Measurements from ENCODE around the gene SNRPE. TPM values are rescaled to one million over a fixed set of nuclear protein-coding genes. Genes with fewer than 3 reads are reported as not detected.

SNRPE gene
- total RNA-seq, 2 donors from 2014 or later = 273 to 498 TPM

DNA sequence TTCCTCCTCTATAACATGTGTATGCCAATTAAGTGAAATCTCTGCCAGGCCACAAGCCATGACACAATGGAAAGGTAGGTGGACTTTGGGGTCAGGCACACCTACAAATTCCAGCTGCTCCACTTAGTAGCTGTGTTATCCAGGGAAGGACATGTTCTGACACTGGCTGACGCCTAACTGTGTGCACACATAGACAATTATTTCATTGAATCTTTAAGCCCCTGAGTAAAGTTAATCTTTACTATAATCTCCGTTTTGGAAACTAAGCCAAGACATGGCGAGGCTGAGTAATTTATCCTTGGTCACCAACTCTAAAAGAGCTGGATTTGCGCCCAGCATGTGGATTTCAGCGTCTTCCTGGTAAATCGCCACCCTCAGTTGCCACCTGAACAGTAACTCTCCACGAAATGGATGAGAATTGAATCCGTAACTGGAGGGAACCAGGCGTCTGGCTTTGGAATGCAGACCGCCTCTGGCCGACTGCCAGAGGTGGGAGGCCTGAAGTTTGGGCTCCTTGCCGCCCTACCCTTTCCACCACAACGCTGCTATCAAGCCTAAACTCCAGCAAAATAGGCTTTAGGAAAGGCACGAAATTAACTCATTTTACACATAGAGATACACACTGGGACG, 888 bp upstream of the SNRPE start:
- no peaks in the 10 kb centered on the region for H3K27me3 ChIP-seq (ENCODE audit: control insufficient read depth, insufficient read depth, low read length, poor library complexity, severe bottlenecking)
- Mint-ChIP-seq H3K4me1 (peaks cover 7% of the 10 kb centered on the region), H3K9me3 (no peaks in the 10 kb centered on the region), H3K27me3 (ENCODE audit: insufficient read depth) (no peaks in the 10 kb centered on the region), H3K4me3 (peak overlapping the region; percentile 100), H3K27ac (peak overlapping the region; percentile 75), H3K36me3 (ENCODE audit: low read depth) (peaks cover 28% of the 10 kb centered on the region)
- H3K9ac ChIP-seq (ENCODE audit: extremely low read depth, low read length, poor library complexity, severe bottlenecking) = no peak overlapping the region
- peak overlapping the region; percentile 21 for H3K27ac ChIP-seq (ENCODE audit: low read depth, low read length)
- no peaks in the 10 kb centered on the region for H3K4me1 ChIP-seq (ENCODE audit: control insufficient read depth, insufficient read depth, low read length)
- WGBS, 2 experiments (ENCODE audit: insufficient coverage in 1 of 2, insufficient read length in 1 of 2) = 89 to 94% methylated on average over 14 to 15 of the region's 15 CpGs
- H3K4me3 ChIP-seq (ENCODE audit: low read length) = no peak overlapping the region
- TF ChIP-seq, protein P1, sequence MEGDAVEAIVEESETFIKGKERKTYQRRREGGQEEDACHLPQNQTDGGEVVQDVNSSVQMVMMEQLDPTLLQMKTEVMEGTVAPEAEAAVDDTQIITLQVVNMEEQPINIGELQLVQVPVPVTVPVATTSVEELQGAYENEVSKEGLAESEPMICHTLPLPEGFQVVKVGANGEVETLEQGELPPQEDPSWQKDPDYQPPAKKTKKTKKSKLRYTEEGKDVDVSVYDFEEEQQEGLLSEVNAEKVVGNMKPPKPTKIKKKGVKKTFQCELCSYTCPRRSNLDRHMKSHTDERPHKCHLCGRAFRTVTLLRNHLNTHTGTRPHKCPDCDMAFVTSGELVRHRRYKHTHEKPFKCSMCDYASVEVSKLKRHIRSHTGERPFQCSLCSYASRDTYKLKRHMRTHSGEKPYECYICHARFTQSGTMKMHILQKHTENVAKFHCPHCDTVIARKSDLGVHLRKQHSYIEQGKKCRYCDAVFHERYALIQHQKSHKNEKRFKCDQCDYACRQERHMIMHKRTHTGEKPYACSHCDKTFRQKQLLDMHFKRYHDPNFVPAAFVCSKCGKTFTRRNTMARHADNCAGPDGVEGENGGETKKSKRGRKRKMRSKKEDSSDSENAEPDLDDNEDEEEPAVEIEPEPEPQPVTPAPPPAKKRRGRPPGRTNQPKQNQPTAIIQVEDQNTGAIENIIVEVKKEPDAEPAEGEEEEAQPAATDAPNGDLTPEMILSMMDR (conservative IDR thresholded peaks at IDR 0.05) = no peak
- H3K36me3 ChIP-seq (ENCODE audit: control insufficient read depth, insufficient read depth, low read length) = peaks cover 35% of the 10 kb centered on the region
- no peaks in the 10 kb centered on the region for H3K9me3 ChIP-seq (ENCODE audit: control insufficient read depth, low read length)
- no peak for DNase-seq

DNA sequence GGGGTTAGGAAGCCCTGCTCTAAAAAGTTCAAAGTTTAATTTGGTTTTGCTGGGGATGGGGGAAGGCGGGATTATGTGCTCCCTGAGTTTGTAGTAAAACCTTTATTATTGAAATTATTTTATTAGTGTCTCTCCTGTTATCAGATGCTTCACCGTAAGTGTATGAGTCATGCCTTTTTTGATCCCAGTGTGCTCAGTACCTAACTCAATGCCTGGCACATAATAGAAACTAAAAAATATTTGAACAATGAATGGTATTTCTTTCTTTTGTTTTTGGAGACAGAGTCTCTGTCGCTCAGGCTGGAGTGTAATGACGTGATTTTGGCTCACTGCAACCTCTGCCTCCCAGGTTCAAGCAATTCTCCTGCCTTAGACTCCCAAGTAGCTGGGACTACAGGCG, 6.4 kb downstream of the SNRPE start:
- peaks cover 62% of the 10 kb centered on the region for H3K36me3 Mint-ChIP-seq (ENCODE audit: low read depth)

GRCh38 chr1:203870245-203870644, 8.8 kb downstream of the SNRPE start:
- no peaks in the 10 kb centered on the region for H3K4me1 ChIP-seq (ENCODE audit: control insufficient read depth, insufficient read depth, low read length)
- H3K4me3 ChIP-seq (ENCODE audit: low read length) = no peak overlapping the region
- H3K9me3 ChIP-seq (ENCODE audit: control insufficient read depth, low read length) = no peaks in the 10 kb centered on the region
- Mint-ChIP-seq H3K9me3 (no peaks in the 10 kb centered on the region), H3K27ac (no peak overlapping the region), H3K4me3 (no peak overlapping the region), H3K27me3 (ENCODE audit: insufficient read depth) (no peaks in the 10 kb centered on the region), H3K36me3 (ENCODE audit: low read depth) (peaks cover 55% of the 10 kb centered on the region), H3K4me1 (peaks cover 6% of the 10 kb centered on the region)
- DNase-seq = no peak
- peaks cover 54% of the 10 kb centered on the region for H3K36me3 ChIP-seq (ENCODE audit: control insufficient read depth, insufficient read depth, low read length)
- no peak overlapping the region for H3K9ac ChIP-seq (ENCODE audit: extremely low read depth, low read length, poor library complexity, severe bottlenecking)
- TF ChIP-seq, protein P1 (conservative IDR thresholded peaks at IDR 0.05) = no peak
- WGBS, 2 experiments (ENCODE audit: insufficient coverage in 1 of 2, insufficient read length in 1 of 2) = 92 to 95% methylated on average over 1 of the region's 1 CpG
- no peaks in the 10 kb centered on the region for H3K27me3 ChIP-seq (ENCODE audit: control insufficient read depth, insufficient read depth, low read length, poor library complexity, severe bottlenecking)
- H3K27ac ChIP-seq (ENCODE audit: low read depth, low read length) = no peak overlapping the region

More for the DNA sequence above, 6.4 kb downstream of the SNRPE start:
- no peak overlapping the region for H3K4me3 ChIP-seq (ENCODE audit: low read length)
- no peaks in the 10 kb centered on the region for H3K9me3 Mint-ChIP-seq
- H3K9ac ChIP-seq (ENCODE audit: extremely low read depth, low read length, poor library complexity, severe bottlenecking) = no peak overlapping the region
- no peak for DNase-seq
- H3K36me3 ChIP-seq (ENCODE audit: control insufficient read depth, insufficient read depth, low read length) = peaks cover 65% of the 10 kb centered on the region
- TF ChIP-seq, protein P1 (conservative IDR thresholded peaks at IDR 0.05) = no peak
- H3K27ac Mint-ChIP-seq = no peak overlapping the region
- 81 to 100% methylated on average over 1 to 5 of the region's 5 CpGs for WGBS, 2 experiments (ENCODE audit: insufficient coverage in 1 of 2, insufficient read length in 1 of 2)
- no peak overlapping the region for H3K4me3 Mint-ChIP-seq
- no peaks in the 10 kb centered on the region for H3K27me3 Mint-ChIP-seq (ENCODE audit: insufficient read depth)
- no peaks in the 10 kb centered on the region for H3K4me1 ChIP-seq (ENCODE audit: control insufficient read depth, insufficient read depth, low read length)
- no peaks in the 10 kb centered on the region for H3K27me3 ChIP-seq (ENCODE audit: control insufficient read depth, insufficient read depth, low read length, poor library complexity, severe bottlenecking)
- H3K27ac ChIP-seq (ENCODE audit: low read depth, low read length) = no peak overlapping the region
- peaks cover 6% of the 10 kb centered on the region for H3K4me1 Mint-ChIP-seq
- no peaks in the 10 kb centered on the region for H3K9me3 ChIP-seq (ENCODE audit: control insufficient read depth, low read length)
